SH-SY5Y (cell line): ENCODE data around the gene FIZ1.

Source experiments
- GATA2 ChIP-seq: IDR thresholded peaks from 2 replicates; pipeline ENCODE4 v1.6.1; 2011; ENCODE audit warnings: mild to moderate bottlenecking, low read depth, low read length
- GATA3 ChIP-seq: IDR thresholded peaks from 2 replicates; pipeline ENCODE4 v1.6.1; 2011; ENCODE audit warnings: low read depth, mild to moderate bottlenecking, low read length, moderate library complexity

DNA sequence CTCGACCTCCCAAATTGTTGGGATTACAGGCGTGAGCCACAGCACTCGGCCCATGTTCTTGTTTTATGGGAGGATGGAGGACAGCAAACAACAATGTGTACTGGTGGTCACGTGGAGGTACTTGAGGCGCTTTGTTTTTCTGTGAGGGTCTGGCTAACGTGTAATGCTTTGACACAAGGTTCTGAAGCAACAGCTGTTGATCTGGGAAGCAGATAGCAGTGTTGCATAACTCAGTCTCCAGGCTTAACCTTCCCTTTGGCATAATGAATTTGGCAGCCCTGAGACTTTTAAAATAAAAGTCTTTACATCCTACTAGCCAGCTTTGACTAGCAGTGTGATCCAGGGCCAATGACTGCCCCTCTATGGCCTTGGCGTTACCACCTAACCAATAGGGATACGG, 34.5 kb upstream of the FIZ1 start:
- TF ChIP-seq GATA2 (no peak; the same call in 1 of the 2 replicates), GATA3 (no peak)
